B cell (primary cell): ENCODE measurements around the gene IMPA2. TPM values are rescaled to one million over a fixed set of nuclear protein-coding genes. Genes with fewer than 3 reads are reported as not detected.

Experiments
- ATAC-seq: fragments of 200-7000 bp; cut with Tn5 transposase; one replicate; pipeline ENCODE4 v1.10.0; 2021; ENCODE audit warnings: low read depth, mild to moderate bottlenecking, moderate number of reproducible peaks, moderate library complexity
- CTCF ChIA-PET: fragments of 350-600 bp; sonication (Branson Sonifier 250); formaldehyde crosslinking; loops from one replicate; lab custom pipeline; 2021; ENCODE audit warnings: antibody characterized with exemption, inconsistent platforms; lab: Charles Lee
- POLR2A ChIA-PET: fragments of 350-600 bp; sonication (Branson Sonifier 250); formaldehyde crosslinking; loops from one replicate; lab custom pipeline; 2021; ENCODE audit warnings: antibody characterized with exemption; lab: Charles Lee
- DNase-seq: peaks from one replicate; pipeline ENCODE4 v3.0.0; 2013
- H2AFZ ChIP-seq: 2 replicates; pipeline ENCODE4 v1.6.1; 2012; ENCODE audit warnings: mild to moderate bottlenecking, low read depth, low read length; ENCODE audit not compliant: insufficient read depth, poor library complexity, severe bottlenecking
- H3K27ac ChIP-seq, 2 donors: 1 replicate in 1 of 2; 2 replicates in 1 of 2; pipeline ENCODE4 v1.5.1; 2012 to 2013; ENCODE audit warnings: low read length in 2 of 2, mild to moderate bottlenecking in 2 of 2, moderate library complexity in 1 of 2
- H3K27me3 ChIP-seq, 4 experiments: fragments of 200-600 bp in 1 of 4; sonication (generic) in 1 of 4; replicated peaks in 1 of 4; 1 replicate in 2 of 4; 2 replicates in 2 of 4; pipeline versions ENCODE4 v1.6.1 to v1.7.0; 2013 to 2016; ENCODE audit warnings: low read length in 3 of 4, mild to moderate bottlenecking in 2 of 4, mixed read lengths in 1 of 4, moderate library complexity in 1 of 4; ENCODE audit not compliant: insufficient read depth in 4 of 4, control insufficient read depth in 3 of 4; ENCODE audit errors: control extremely low read depth in 1 of 4
- H3K36me3 ChIP-seq, 2 experiments: replicated peaks in 1 of 2; 1 replicate in 1 of 2; 2 replicates in 1 of 2; pipeline versions ENCODE4 v1.6.1 to v1.7.1; 2013; ENCODE audit warnings: low read length in 1 of 2; ENCODE audit not compliant: insufficient read depth in 2 of 2, control insufficient read depth in 1 of 2; ENCODE audit errors: control extremely low read depth in 1 of 2, extremely low read depth in 1 of 2
- H3K4me1 ChIP-seq, 2 donors: fragments of 200-600 bp in 1 of 2; sonication (generic) in 1 of 2; 1 replicate in 1 of 2; 2 replicates in 1 of 2; pipeline versions ENCODE4 v1.5.1 to v1.6.1; 2013 to 2017; ENCODE audit warnings: low read length in 2 of 2; ENCODE audit not compliant: control insufficient read depth in 2 of 2, insufficient read depth in 2 of 2
- H3K4me2 ChIP-seq: replicated peaks from 2 replicates; pipeline ENCODE3; 2012; ENCODE audit warnings: mild to moderate bottlenecking, low read depth, low read length; ENCODE audit not compliant: poor library complexity, severe bottlenecking
- H3K4me3 ChIP-seq, 5 experiments: fragments of 200-600 bp in 1 of 5; sonication (generic) in 1 of 5; 1 replicate in 3 of 5; 2 replicates in 2 of 5; pipeline versions ENCODE4 v1.5.1 to v1.7.0; 2011 to 2016; ENCODE audit warnings: low read length in 4 of 5, mild to moderate bottlenecking in 4 of 5, low read depth in 2 of 5, control low read depth in 1 of 5, moderate library complexity in 1 of 5; ENCODE audit not compliant: insufficient read depth in 1 of 5; ENCODE audit errors: control extremely low read depth in 1 of 5, extremely low read depth in 1 of 5
- H3K79me2 ChIP-seq: fragments of 200-600 bp; sonication (generic); one replicate; pipeline ENCODE4 v1.6.0; 2016; ENCODE audit warnings: low read length; ENCODE audit not compliant: control insufficient read depth, insufficient read depth
- H3K9ac ChIP-seq: fragments of 200-600 bp; sonication (generic); 2 replicates; pipeline ENCODE4 v1.6.1; 2017; ENCODE audit warnings: mild to moderate bottlenecking, low read length, moderate library complexity
- H3K9me3 ChIP-seq, 3 donors: one replicate each; pipeline versions ENCODE4 v1.6.1 to v1.7.1; 2013; ENCODE audit warnings: low read length in 2 of 3; ENCODE audit not compliant: control insufficient read depth in 2 of 3, insufficient read depth in 1 of 3; ENCODE audit errors: control extremely low read depth in 1 of 3
- H4K20me1 ChIP-seq: 2 replicates; pipeline ENCODE4 v1.6.0; 2012; ENCODE audit warnings: mild to moderate bottlenecking, low read length; ENCODE audit not compliant: insufficient read depth, control insufficient read depth, poor library complexity, severe bottlenecking
- H3K27ac Mint-ChIP-seq: one replicate; pipeline ENCODE4 v1.8.0; 2021; ENCODE audit warnings: mixed read lengths
- H3K27me3 Mint-ChIP-seq: one replicate; pipeline ENCODE4 v1.8.0; 2021; ENCODE audit warnings: mixed read lengths
- H3K4me1 Mint-ChIP-seq: one replicate; pipeline ENCODE4 v1.8.0; 2021; ENCODE audit warnings: mixed read lengths
- H3K4me3 Mint-ChIP-seq: one replicate; pipeline ENCODE4 v1.8.0; 2021; ENCODE audit warnings: mixed read lengths
- H3K9me3 Mint-ChIP-seq: one replicate; pipeline ENCODE4 v1.8.0; 2022; ENCODE audit warnings: mixed read lengths; ENCODE audit not compliant: insufficient read depth
- EZH2 ChIP-seq: IDR thresholded peaks from 2 replicates; pipeline ENCODE4 v1.6.1; 2012; ENCODE audit warnings: borderline replicate concordance, low read depth, mild to moderate bottlenecking, moderate library complexity, low read length; ENCODE audit not compliant: insufficient read depth, poor library complexity, severe bottlenecking
- WGBS: methylation state at CpG from one replicate; pipeline ENCODE4 v1.1.5; 2013; ENCODE audit warnings: missing lambda C conversion rate; ENCODE audit not compliant: insufficient coverage; 5-methylcytosine and 5-hydroxymethylcytosine counted together
- intact Hi-C: fragments of 100-400 bp; cut with micrococcal nuclease; formaldehyde crosslinking; loops from one replicate; pipeline ENCODE4 v1.10.0; 2022
- polyA plus RNA-seq: library from polyadenylated mRNA; depleted of rRNA; stranded (reverse); fragments of >200 nt; gene quantifications from 2 replicates; pipeline ENCODE4 v1.2.3, GENCODE V29; 2012
- total RNA-seq, 2 donors: library from RNA; stranded (reverse); fragments of 120-200 nt in 1 of 2; gene quantifications; 1 replicate in 1 of 2; 2 replicates in 1 of 2; pipeline versions ENCODE4 v1.2.3 to v1.2.4, GENCODE V29; 2013 to 2022
- TF ChIP-seq, protein P1 (sequence below): fragments of 200-600 bp; IDR thresholded peaks from one replicate; pipeline ENCODE4 v1.8.0; 2022; ENCODE audit warnings: antibody characterized with exemption, mild to moderate bottlenecking

Gene IMPA2
- total and polyA plus RNA-seq, 2 donors (not counting 1 experiment from before 2014, with no cell fraction given) = 8.0 to 11.7 TPM

DNA sequence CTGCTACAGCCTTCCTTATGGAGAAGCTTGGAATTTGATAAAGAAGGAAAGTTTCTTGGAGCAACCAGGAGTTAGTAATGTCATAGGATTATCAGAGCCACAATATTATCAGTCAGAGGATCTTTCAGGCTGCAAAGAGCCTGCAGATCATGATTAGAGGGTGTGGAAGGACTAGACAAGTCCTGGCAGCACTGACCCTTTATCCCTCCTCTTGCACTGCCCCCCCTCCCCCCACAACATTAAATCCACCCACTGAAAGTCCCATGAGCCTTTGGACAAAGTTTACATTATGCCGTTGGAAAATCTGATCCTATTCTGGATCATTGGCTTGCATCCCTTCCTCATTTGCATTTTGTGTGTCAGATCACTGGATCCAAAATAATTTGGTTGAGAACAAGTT, 18.7 kb upstream of the IMPA2 start:
- WGBS = 80% methylated on average over 1 of the region's 1 CpG
- Histone ChIP-seq H3K4me1 (no peaks in the 10 kb centered on the region), H3K9ac (no peak overlapping the region), H3K36me3 (no peaks in the 10 kb centered on the region), H3K79me2 (no peaks in the 10 kb centered on the region), H3K4me2 (no peak overlapping the region), H3K27me3 (no peaks in the 10 kb centered on the region), H3K4me3 (no peak overlapping the region), H3K9me3 (peaks cover 0 to 6% (median 0%) of the 10 kb centered on the region in 3 donors), H4K20me1 (no peaks in the 10 kb centered on the region), H3K27ac (no peak overlapping the region), H2AFZ (no peak overlapping the region)
- no peaks in the 10 kb centered on the region for H3K4me1 Mint-ChIP-seq
- ChIA-PET CTCF (interaction anchor here (1.1 kb wide), 1 partner anchor 25 kb away, joined by 4 read pairs; no protein-coding TSS in a partner anchor), POLR2A (no interaction called here)
- no peak overlapping the region for H3K4me3 Mint-ChIP-seq
- DNase-seq (no peak), ATAC-seq (no peak)
- TF ChIP-seq, protein P1, sequence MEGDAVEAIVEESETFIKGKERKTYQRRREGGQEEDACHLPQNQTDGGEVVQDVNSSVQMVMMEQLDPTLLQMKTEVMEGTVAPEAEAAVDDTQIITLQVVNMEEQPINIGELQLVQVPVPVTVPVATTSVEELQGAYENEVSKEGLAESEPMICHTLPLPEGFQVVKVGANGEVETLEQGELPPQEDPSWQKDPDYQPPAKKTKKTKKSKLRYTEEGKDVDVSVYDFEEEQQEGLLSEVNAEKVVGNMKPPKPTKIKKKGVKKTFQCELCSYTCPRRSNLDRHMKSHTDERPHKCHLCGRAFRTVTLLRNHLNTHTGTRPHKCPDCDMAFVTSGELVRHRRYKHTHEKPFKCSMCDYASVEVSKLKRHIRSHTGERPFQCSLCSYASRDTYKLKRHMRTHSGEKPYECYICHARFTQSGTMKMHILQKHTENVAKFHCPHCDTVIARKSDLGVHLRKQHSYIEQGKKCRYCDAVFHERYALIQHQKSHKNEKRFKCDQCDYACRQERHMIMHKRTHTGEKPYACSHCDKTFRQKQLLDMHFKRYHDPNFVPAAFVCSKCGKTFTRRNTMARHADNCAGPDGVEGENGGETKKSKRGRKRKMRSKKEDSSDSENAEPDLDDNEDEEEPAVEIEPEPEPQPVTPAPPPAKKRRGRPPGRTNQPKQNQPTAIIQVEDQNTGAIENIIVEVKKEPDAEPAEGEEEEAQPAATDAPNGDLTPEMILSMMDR = no peak
- no peak overlapping the region for H3K27ac Mint-ChIP-seq
- H3K27me3 Mint-ChIP-seq = peaks cover 6% of the 10 kb centered on the region
- intact Hi-C loops = no loop called here
- H3K9me3 Mint-ChIP-seq = peaks cover 1% of the 10 kb centered on the region

- peak overlapping the region; percentile 32 for H3K27ac Mint-ChIP-seq
- ATAC-seq (no peak), DNase-seq (no peak)
- no peaks in the 10 kb centered on the region for H3K4me1 Mint-ChIP-seq
- no peak overlapping the region for H3K4me3 Mint-ChIP-seq
- Histone ChIP-seq H3K27ac (no peak overlapping the region), H3K4me2 (no peak overlapping the region), H3K9ac (no peak overlapping the region), H2AFZ (no peak overlapping the region), H3K4me1 (no peaks in the 10 kb centered on the region), H4K20me1 (no peaks in the 10 kb centered on the region), H3K36me3 (no peaks in the 10 kb centered on the region), H3K27me3 (no peaks in the 10 kb centered on the region), H3K4me3 (no peak overlapping the region), H3K79me2 (no peaks in the 10 kb centered on the region), H3K9me3 (no peaks in the 10 kb centered on the region)
- peaks cover 2% of the 10 kb centered on the region for H3K27me3 Mint-ChIP-seq
- no peaks in the 10 kb centered on the region for H3K9me3 Mint-ChIP-seq
- TF ChIP-seq EZH2 = no peak
- TF ChIP-seq, protein P1 = no peak
- CTCF ChIA-PET = interaction anchor here (1.4 kb wide), 1 partner anchor 27 kb away, joined by 3 read pairs; no protein-coding TSS in a partner anchor
- WGBS = 72% methylated on average over 2 of the region's 3 CpGs
- intact Hi-C loops = no loop called here
- POLR2A ChIA-PET = no interaction called here
Observed at GRCh38 chr18:11963991-11964484, 17.3 kb upstream of the IMPA2 start.
